Mesenchymal stem cell (in vitro differentiated cells and primary cell): ENCODE results near the gene MN1.
A peak's percentile ranks its signal among the peaks of the same experiment; 100 is the strongest.

Experiments used
- DNase-seq: peaks from one replicate; pipeline ENCODE4 v3.0.0-alpha.2; 2013
- H2AFZ ChIP-seq: one replicate; pipeline ENCODE4 v1.6.1; 2013; ENCODE audit warnings: low read depth, mild to moderate bottlenecking, control low read depth, inconsistent platforms, low read length, moderate library complexity
- H2AK5ac ChIP-seq: 2 replicates; pipeline ENCODE4 v1.6.1; 2013; ENCODE audit warnings: low read length, moderate library complexity, mild to moderate bottlenecking, inconsistent platforms; ENCODE audit not compliant: severe bottlenecking
- H2BK120ac ChIP-seq: one replicate; pipeline ENCODE4 v1.6.1; 2013; ENCODE audit warnings: low read depth, mild to moderate bottlenecking, inconsistent platforms, low read length, moderate library complexity
- H2BK12ac ChIP-seq, 2 experiments: one replicate each; pipeline ENCODE4 v1.6.1; 2013; ENCODE audit warnings: inconsistent platforms in 2 of 2, low read length in 2 of 2, mild to moderate bottlenecking in 2 of 2, moderate library complexity in 2 of 2, control low read depth in 1 of 2
- H2BK15ac ChIP-seq: one replicate; pipeline ENCODE4 v1.6.1; 2013; ENCODE audit warnings: mild to moderate bottlenecking, low read depth, inconsistent platforms; ENCODE audit not compliant: poor library complexity, severe bottlenecking
- H2BK5ac ChIP-seq: 2 replicates; pipeline ENCODE4 v1.6.1; 2013; ENCODE audit warnings: low read depth, mild to moderate bottlenecking, low read length, control low read depth, inconsistent platforms; ENCODE audit not compliant: poor library complexity, severe bottlenecking
- H3K14ac ChIP-seq, 2 experiments: one replicate each; pipeline ENCODE4 v1.6.1; 2013; ENCODE audit warnings: inconsistent platforms in 2 of 2, low read length in 2 of 2, control low read depth in 1 of 2, mild to moderate bottlenecking in 1 of 2, moderate library complexity in 1 of 2
- H3K18ac ChIP-seq, 2 experiments: one replicate each; pipeline ENCODE4 v1.6.1; 2013; ENCODE audit warnings: inconsistent platforms in 2 of 2, low read length in 2 of 2, control low read depth in 1 of 2, low read depth in 1 of 2, mild to moderate bottlenecking in 1 of 2
- H3K23ac ChIP-seq, 2 experiments: one replicate each; pipeline ENCODE4 v1.6.1; 2013; ENCODE audit warnings: inconsistent platforms in 2 of 2, low read length in 2 of 2, mild to moderate bottlenecking in 2 of 2, moderate library complexity in 2 of 2, control low read depth in 1 of 2
- H3K27ac ChIP-seq: 2 replicates; pipeline ENCODE4 v1.5.1; 2013; ENCODE audit warnings: mild to moderate bottlenecking, moderate library complexity, low read length, control low read depth, inconsistent platforms; ENCODE audit not compliant: poor library complexity, severe bottlenecking
- H3K27me3 ChIP-seq, 2 experiments: 2 replicates each; pipeline versions ENCODE4 v1.6.1 to v1.7.0; 2013; ENCODE audit warnings: low read length in 2 of 2, mild to moderate bottlenecking in 2 of 2, moderate library complexity in 2 of 2, control low read depth in 1 of 2, inconsistent platforms in 1 of 2; ENCODE audit not compliant: control insufficient read depth in 1 of 2, insufficient read depth in 1 of 2
- H3K36me3 ChIP-seq, 2 experiments: 2 replicates each; pipeline versions ENCODE4 v1.6.1 to v1.7.0; 2013; ENCODE audit warnings: low read length in 2 of 2, control low read depth in 1 of 2, inconsistent platforms in 1 of 2, low read depth in 1 of 2, mild to moderate bottlenecking in 1 of 2; ENCODE audit not compliant: insufficient read depth in 2 of 2, control insufficient read depth in 1 of 2
- H3K4ac ChIP-seq, 2 experiments: one replicate each; pipeline ENCODE4 v1.6.1; 2013; ENCODE audit warnings: inconsistent platforms in 2 of 2, low read length in 2 of 2, mild to moderate bottlenecking in 2 of 2, moderate library complexity in 2 of 2, control low read depth in 1 of 2, low read depth in 1 of 2
- H3K4me1 ChIP-seq: 2 replicates; pipeline ENCODE4 v1.6.1; 2013; ENCODE audit warnings: low read depth, low read length, control low read depth; ENCODE audit not compliant: control insufficient read depth, insufficient read depth
- H3K4me2 ChIP-seq: 2 replicates; pipeline ENCODE4 v1.6.1; 2013; ENCODE audit warnings: low read length, mild to moderate bottlenecking, inconsistent platforms; ENCODE audit not compliant: poor library complexity, severe bottlenecking
- H3K4me3 ChIP-seq, 2 experiments: 2 replicates each; pipeline versions ENCODE4 v1.5.1 to v1.7.0; 2013; ENCODE audit warnings: low read length in 2 of 2, mild to moderate bottlenecking in 2 of 2, control low read depth in 1 of 2, low read depth in 1 of 2; ENCODE audit not compliant: insufficient read depth in 1 of 2
- H3K79me1 ChIP-seq: replicated peaks from 2 replicates; pipeline ENCODE4 v1.6.1; 2013; ENCODE audit warnings: mild to moderate bottlenecking, control low read depth, low read length, inconsistent platforms; ENCODE audit not compliant: poor library complexity, severe bottlenecking
- H3K9ac ChIP-seq: 2 replicates; pipeline ENCODE4 v1.7.0; 2013; ENCODE audit warnings: mild to moderate bottlenecking, low read length, moderate library complexity
- H3K9me3 ChIP-seq: 2 replicates; pipeline ENCODE4 v1.7.0; 2013; ENCODE audit warnings: mild to moderate bottlenecking, low read length; ENCODE audit not compliant: control insufficient read depth
- H4K8ac ChIP-seq: one replicate; pipeline ENCODE4 v1.6.1; 2013; ENCODE audit warnings: inconsistent platforms, mild to moderate bottlenecking, low read length, moderate library complexity
- H4K91ac ChIP-seq: one replicate; pipeline ENCODE4 v1.6.1; 2013; ENCODE audit warnings: mild to moderate bottlenecking, low read length, inconsistent platforms
- WGBS: methylation state at CpG from one replicate; pipeline ENCODE4 v1.1.7; 2013; ENCODE audit warnings: mixed read lengths; 5-methylcytosine and 5-hydroxymethylcytosine counted together

MN1 gene

DNA sequence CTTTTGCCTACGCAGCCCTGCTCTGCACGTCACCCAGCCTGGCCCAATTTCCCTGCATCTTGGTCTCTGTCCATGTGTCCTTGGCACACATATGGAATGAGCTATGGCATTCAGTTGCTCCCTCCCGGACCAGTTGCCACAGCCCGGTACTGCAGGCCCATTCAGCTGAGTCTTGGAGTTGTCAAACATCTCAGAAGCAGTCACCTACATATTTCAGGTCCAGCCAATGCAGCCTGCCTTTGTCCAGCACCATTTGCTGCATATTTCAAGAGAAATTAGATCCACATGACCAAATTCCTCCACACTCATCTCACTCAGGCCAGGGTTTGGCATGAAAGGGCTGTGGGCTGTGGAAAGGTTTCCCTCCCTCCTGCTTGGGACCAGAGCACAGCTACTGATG is 76.8 kb downstream of the MN1 start:
- H4K91ac ChIP-seq, result no peak overlapping the region
- H3K4me2 ChIP-seq, result no peak overlapping the region
- H2BK5ac ChIP-seq, result no peak overlapping the region
- WGBS, result 83% methylated on average over 4 of the region's 4 CpGs
- no peak overlapping the region for H3K4ac ChIP-seq
- H2AK5ac ChIP-seq, result no peak overlapping the region
- no peak overlapping the region for H4K8ac ChIP-seq
- H3K14ac ChIP-seq, result no peak overlapping the region
- H3K27ac ChIP-seq, result no peak overlapping the region
- H3K4me1 ChIP-seq, result peaks cover 15% of the 10 kb centered on the region
- no peaks in the 10 kb centered on the region for H3K79me1 ChIP-seq
- H3K23ac ChIP-seq, result no peak overlapping the region
- no peaks in the 10 kb centered on the region for H3K36me3 ChIP-seq
- no peak overlapping the region for H2AFZ ChIP-seq
- H2BK12ac ChIP-seq, result no peak overlapping the region
- H3K9me3 ChIP-seq, result no peaks in the 10 kb centered on the region
- H3K9ac ChIP-seq, result peak overlapping the region; percentile 28
- no peaks in the 10 kb centered on the region for H3K27me3 ChIP-seq
- H2BK120ac ChIP-seq, result no peak overlapping the region
- H2BK15ac ChIP-seq, result no peak overlapping the region
- H3K4me3 ChIP-seq, result no peak overlapping the region
- H3K18ac ChIP-seq, result no peak overlapping the region
- no peak for DNase-seq

GRCh38 chr22:27724157-27724556 is 77.4 kb downstream of the MN1 start:
- no peaks in the 10 kb centered on the region for H3K9me3 ChIP-seq
- peaks cover 18% of the 10 kb centered on the region for H3K4me1 ChIP-seq
- H4K8ac ChIP-seq, result no peak overlapping the region
- no peak overlapping the region for H2BK120ac ChIP-seq
- no peak overlapping the region for H3K18ac ChIP-seq
- no peak overlapping the region for H3K4me2 ChIP-seq
- H3K27ac ChIP-seq, result no peak overlapping the region
- H3K23ac ChIP-seq, result no peak overlapping the region
- WGBS, result 22% methylated on average over 1 of the region's 1 CpG
- H4K91ac ChIP-seq, result no peak overlapping the region
- no peaks in the 10 kb centered on the region for H3K79me1 ChIP-seq
- no peak overlapping the region for H3K4me3 ChIP-seq
- H3K14ac ChIP-seq, result no peak overlapping the region
- no peak overlapping the region for H2AFZ ChIP-seq
- H3K4ac ChIP-seq, result no peak overlapping the region
- peak; percentile 65 for DNase-seq
- H2BK12ac ChIP-seq, result no peak overlapping the region
- no peaks in the 10 kb centered on the region for H3K27me3 ChIP-seq
- H3K9ac ChIP-seq, result peak overlapping the region; percentile 28
- H2BK5ac ChIP-seq, result no peak overlapping the region
- no peaks in the 10 kb centered on the region for H3K36me3 ChIP-seq
- no peak overlapping the region for H2AK5ac ChIP-seq
- no peak overlapping the region for H2BK15ac ChIP-seq

DNA sequence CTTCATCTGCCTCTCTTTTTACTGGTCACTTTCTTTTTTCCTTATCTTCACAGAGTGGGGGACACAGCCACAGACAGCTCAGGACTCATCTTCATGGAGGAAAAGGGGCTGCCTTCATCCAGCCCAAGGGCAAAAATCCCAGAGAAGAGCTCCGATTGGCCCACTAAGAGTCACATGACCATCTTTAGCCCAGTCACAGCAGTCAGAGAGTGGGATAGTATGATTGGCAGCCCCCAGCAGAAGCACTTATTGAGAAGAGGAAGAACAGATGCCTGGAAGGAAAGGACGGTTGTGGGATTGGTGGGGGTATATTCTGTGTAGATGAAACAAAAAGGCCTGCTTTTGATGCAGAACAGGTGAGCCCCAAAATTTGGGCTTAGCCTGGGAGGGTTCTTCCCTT is 77.8 kb downstream of the MN1 start:
- no peak overlapping the region for H2BK15ac ChIP-seq
- no peaks in the 10 kb centered on the region for H3K27me3 ChIP-seq
- no peak overlapping the region for H4K91ac ChIP-seq
- H2BK120ac ChIP-seq, result no peak overlapping the region
- no peak overlapping the region for H3K4me2 ChIP-seq
- DNase-seq, result no peak
- no peak overlapping the region for H4K8ac ChIP-seq
- H3K9me3 ChIP-seq, result no peaks in the 10 kb centered on the region
- 90% methylated on average over 2 of the region's 2 CpGs for WGBS
- H3K4me3 ChIP-seq, result no peak overlapping the region
- no peak overlapping the region for H3K18ac ChIP-seq
- no peaks in the 10 kb centered on the region for H3K36me3 ChIP-seq
- no peak overlapping the region for H3K23ac ChIP-seq
- no peak overlapping the region for H3K27ac ChIP-seq
- H3K9ac ChIP-seq, result peak overlapping the region; percentile 21
- H2BK12ac ChIP-seq, result no peak overlapping the region
- H2AFZ ChIP-seq, result no peak overlapping the region
- peaks cover 18% of the 10 kb centered on the region for H3K4me1 ChIP-seq
- H3K4ac ChIP-seq, result no peak overlapping the region
- H2BK5ac ChIP-seq, result no peak overlapping the region
- H2AK5ac ChIP-seq, result no peak overlapping the region
- H3K14ac ChIP-seq, result no peak overlapping the region
- H3K79me1 ChIP-seq, result no peaks in the 10 kb centered on the region

GRCh38 chr22:27723158-27723557 is 78.4 kb downstream of the MN1 start:
- Histone ChIP-seq H3K23ac (no peak overlapping the region), H4K8ac (no peak overlapping the region), H3K4me1 (peaks cover 23% of the 10 kb centered on the region), H2AK5ac (no peak overlapping the region), H3K9ac (no peak overlapping the region), H3K27me3 (no peaks in the 10 kb centered on the region), H3K4me3 (no peak overlapping the region), H3K27ac (no peak overlapping the region), H2BK12ac (no peak overlapping the region), H4K91ac (no peak overlapping the region), H2BK120ac (no peak overlapping the region), H3K36me3 (no peaks in the 10 kb centered on the region), H3K18ac (no peak overlapping the region), H3K4ac (no peak overlapping the region), H2AFZ (no peak overlapping the region), H2BK15ac (no peak overlapping the region), H3K4me2 (no peak overlapping the region), H2BK5ac (no peak overlapping the region), H3K9me3 (no peaks in the 10 kb centered on the region), H3K14ac (no peak overlapping the region), H3K79me1 (no peaks in the 10 kb centered on the region)
- no CpG with 5 or more reads among the region's 1 CpG for WGBS
- DNase-seq, result no peak
